Panc1 (cell line): ENCODE results near the gene SPOUT1.

ENCODE experiments used
- CTCF ChIP-seq: fragments of 450-650 bp; IDR thresholded peaks from 2 replicates; pipeline ENCODE4 v1.5.1; 2017; ENCODE audit warnings: mild to moderate bottlenecking
- POLR2AphosphoS5 ChIP-seq: IDR thresholded peaks from 2 replicates; pipeline ENCODE4 v1.6.1; 2012; ENCODE audit warnings: mild to moderate bottlenecking, low read depth, low read length, moderate library complexity
- TCF7L2 ChIP-seq: IDR thresholded peaks from 2 replicates; pipeline ENCODE4 v1.6.1; 2011; ENCODE audit warnings: mild to moderate bottlenecking, low read depth, low read length, inconsistent platforms

GRCh38 chr9:128862401-128862851 is 32.8 kb upstream of the SPOUT1 start:
- TF ChIP-seq CTCF = no peak
- no peak for TF ChIP-seq POLR2AphosphoS5
- TF ChIP-seq TCF7L2 = no peak
